ENCODE results near the gene KLK10. TPM values are rescaled to one million over a fixed set of nuclear protein-coding genes. Genes with fewer than 3 reads are reported as not detected.
A peak's percentile ranks its signal among the peaks of the same experiment; 100 is the strongest.

KLK10 gene, protein sequence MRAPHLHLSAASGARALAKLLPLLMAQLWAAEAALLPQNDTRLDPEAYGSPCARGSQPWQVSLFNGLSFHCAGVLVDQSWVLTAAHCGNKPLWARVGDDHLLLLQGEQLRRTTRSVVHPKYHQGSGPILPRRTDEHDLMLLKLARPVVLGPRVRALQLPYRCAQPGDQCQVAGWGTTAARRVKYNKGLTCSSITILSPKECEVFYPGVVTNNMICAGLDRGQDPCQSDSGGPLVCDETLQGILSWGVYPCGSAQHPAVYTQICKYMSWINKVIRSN
- 10 to 100 TPM in 3 of 6 donors, 1 to 10 TPM in 2, not detected in 1; 4.8 to 21.7 (median 18.6) TPM for total RNA-seq

DNA sequence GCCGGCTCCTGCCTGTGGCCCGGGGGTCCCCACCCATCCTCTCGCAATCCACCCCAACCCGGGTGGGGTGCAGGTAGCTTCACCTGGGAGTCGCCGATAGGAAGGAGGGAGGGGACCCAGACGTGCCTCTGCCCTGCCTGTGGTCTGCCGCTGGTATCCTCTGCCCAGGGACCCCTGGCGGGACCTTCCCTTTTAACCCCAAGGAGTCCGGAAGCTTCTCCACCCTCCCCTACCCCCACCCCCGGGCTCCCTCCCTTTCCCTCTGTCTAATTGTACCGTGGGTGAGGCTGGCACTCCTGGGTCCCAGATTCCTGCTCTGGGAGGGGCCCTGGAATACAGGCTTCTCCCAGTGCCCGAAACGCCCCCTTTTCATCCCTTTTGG lies at the start of gene KLK10:
KLK10 (minus strand) TSS at position 166 of the 382 bp plus-strand sequence. CDS start 579 bp downstream, outside the sequence.
- Histone ChIP-seq H3K27me3 (peaks cover 0 to 27% (median 12%) of the 10 kb centered on the region in 4 donors), H3K36me3 (no peaks in the 10 kb centered on the region), H3K9me3 (no peaks in the 10 kb centered on the region), H3K27ac (peak within 1 kb of the TSS; percentile 37 to 74 (median 53)), H3K4me3 (peak within 1 kb of the TSS; percentile 13 to 48 (median 34)), H3K4me1 (peaks cover 8 to 39% (median 20%) of the 10 kb centered on the region in 4 donors)
- no peak for ATAC-seq (ENCODE audit: low FRiP score in 2 of 2)
- peak in 1 of 2 donors; percentile 32 for DNase-seq
- 0 to 5% methylated on average over 3 to 10 of the region's 14 CpGs for WGBS, 2 donors
- TF ChIP-seq POLR2AphosphoS5 (IDR thresholded peaks at IDR 0.05) (no peak), EP300 (IDR thresholded peaks at IDR 0.05) (no peak), POLR2A (IDR thresholded peaks at IDR 0.05) (no peak)
- TF ChIP-seq, protein P1, sequence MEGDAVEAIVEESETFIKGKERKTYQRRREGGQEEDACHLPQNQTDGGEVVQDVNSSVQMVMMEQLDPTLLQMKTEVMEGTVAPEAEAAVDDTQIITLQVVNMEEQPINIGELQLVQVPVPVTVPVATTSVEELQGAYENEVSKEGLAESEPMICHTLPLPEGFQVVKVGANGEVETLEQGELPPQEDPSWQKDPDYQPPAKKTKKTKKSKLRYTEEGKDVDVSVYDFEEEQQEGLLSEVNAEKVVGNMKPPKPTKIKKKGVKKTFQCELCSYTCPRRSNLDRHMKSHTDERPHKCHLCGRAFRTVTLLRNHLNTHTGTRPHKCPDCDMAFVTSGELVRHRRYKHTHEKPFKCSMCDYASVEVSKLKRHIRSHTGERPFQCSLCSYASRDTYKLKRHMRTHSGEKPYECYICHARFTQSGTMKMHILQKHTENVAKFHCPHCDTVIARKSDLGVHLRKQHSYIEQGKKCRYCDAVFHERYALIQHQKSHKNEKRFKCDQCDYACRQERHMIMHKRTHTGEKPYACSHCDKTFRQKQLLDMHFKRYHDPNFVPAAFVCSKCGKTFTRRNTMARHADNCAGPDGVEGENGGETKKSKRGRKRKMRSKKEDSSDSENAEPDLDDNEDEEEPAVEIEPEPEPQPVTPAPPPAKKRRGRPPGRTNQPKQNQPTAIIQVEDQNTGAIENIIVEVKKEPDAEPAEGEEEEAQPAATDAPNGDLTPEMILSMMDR (IDR thresholded peaks at IDR 0.05), result no peak

DNA sequence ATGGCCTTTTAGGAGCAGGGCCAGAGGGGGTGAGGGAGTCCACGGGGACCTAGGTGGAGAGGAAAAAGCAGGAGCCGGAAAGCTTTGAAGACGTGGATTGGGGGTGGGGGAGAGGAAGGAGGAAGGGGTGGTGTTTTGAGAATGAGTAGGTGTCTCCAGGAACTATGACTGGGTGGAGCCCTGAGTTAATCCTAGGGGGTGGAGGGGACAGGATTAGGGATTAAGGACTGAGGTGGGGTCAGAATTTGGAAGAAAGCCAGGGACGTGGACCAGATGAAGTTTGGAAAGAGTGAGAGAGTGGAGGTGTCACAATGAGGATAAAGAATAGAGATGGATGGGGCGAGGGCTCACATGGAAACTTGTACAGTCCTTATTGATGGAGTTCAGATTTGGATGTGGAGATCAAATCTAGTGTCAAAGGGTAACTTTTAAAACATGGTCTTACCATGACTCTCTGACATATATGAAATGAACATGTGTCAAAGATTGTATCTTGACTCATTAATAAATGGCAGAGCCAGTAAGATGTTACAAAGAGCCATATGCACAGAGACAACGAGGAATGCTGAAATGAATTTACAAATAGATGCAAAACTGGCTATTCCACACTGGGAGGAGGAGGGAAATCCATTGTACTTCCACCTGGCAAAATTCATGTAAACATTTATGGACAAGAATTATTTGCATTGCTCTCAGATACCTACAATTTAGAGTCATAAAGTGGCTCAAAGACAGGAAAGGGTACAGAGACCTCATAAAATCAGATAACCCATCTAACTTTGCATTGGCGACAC lies 47.1 kb upstream of the KLK10 start:
- ATAC-seq (ENCODE audit: low FRiP score in 2 of 2), result no peak
- H3K27me3 ChIP-seq, result peaks cover 0 to 16% (median 6%) of the 10 kb centered on the region in 4 donors

DNA sequence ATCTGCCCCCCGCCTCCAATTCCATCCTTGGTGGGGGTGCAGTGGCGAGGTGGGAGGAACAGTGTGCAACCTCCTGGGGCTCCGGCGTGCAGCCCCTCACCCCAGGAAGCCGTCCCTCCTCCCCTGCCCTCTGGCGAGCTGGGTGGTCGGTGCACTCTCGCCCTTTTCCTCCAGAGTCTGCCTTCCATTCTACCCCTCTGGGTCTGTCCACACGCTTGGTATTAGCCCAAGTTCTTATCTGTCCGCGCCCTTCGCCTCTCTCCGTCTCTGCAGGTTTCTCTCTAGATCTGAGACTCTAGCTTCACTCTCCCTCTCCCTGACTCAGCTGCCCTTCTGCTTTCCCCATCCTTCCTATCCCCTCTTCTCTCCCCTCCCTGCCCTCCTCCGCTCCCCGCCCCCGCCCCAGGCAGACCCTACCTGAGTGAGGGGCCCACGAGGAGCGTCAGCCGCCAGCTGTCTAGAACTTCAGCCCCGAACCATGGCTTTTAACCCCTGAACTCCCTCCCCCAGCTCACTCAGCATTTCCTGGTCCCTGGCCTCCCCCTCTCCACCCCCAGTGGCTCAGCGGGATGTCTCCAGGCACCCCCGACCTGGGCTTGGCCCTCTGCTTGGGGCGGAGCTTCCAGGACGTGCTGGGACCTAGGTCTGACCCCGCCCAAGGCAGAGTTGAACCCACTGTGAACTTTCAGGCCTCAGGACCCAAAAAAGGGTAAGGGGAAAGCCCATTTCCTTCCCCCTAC lies 45.9 kb upstream of the KLK10 start:
- no peaks in the 10 kb centered on the region for H3K9me3 ChIP-seq
- H3K36me3 ChIP-seq, result no peaks in the 10 kb centered on the region
- no peak overlapping the region for H3K27ac ChIP-seq
- peak in 1 of 2 donors; percentile 19 for ATAC-seq (ENCODE audit: low FRiP score in 2 of 2)
- peaks cover 0 to 9% (median 4%) of the 10 kb centered on the region in 4 donors for H3K4me1 ChIP-seq
- WGBS, 2 donors, result 12 to 16% methylated on average over 17 to 24 of the region's 25 CpGs
- H3K27me3 ChIP-seq, result peaks cover 0 to 16% (median 6%) of the 10 kb centered on the region in 4 donors
- TF ChIP-seq POLR2AphosphoS5 (IDR thresholded peaks at IDR 0.05), result no peak
- TF ChIP-seq EP300 (IDR thresholded peaks at IDR 0.05), result no peak
- TF ChIP-seq POLR2A (IDR thresholded peaks at IDR 0.05), result no peak
- TF ChIP-seq, protein P1 (IDR thresholded peaks at IDR 0.05), result no peak
- peak overlapping the region in 3 of 4 donors; percentile 15 to 35 (median 21) for H3K4me3 ChIP-seq
- peak in 1 of 2 donors; percentile 33 for DNase-seq

More for the DNA sequence above, 47.1 kb upstream of the KLK10 start:
- no peak overlapping the region for H3K4me3 ChIP-seq
- no peaks in the 10 kb centered on the region for H3K36me3 ChIP-seq
- peaks cover 0 to 9% (median 4%) of the 10 kb centered on the region in 4 donors for H3K4me1 ChIP-seq
- 52 to 61% methylated on average over 7 of the region's 7 CpGs for WGBS, 2 donors
- no peak for TF ChIP-seq POLR2A (IDR thresholded peaks at IDR 0.05)
- TF ChIP-seq POLR2AphosphoS5 (IDR thresholded peaks at IDR 0.05), result no peak
- no peak for TF ChIP-seq EP300 (IDR thresholded peaks at IDR 0.05)
- TF ChIP-seq, protein P1 (IDR thresholded peaks at IDR 0.05), result no peak
- H3K27ac ChIP-seq, result no peak overlapping the region
- no peak for DNase-seq
- H3K9me3 ChIP-seq, result no peaks in the 10 kb centered on the region

DNA sequence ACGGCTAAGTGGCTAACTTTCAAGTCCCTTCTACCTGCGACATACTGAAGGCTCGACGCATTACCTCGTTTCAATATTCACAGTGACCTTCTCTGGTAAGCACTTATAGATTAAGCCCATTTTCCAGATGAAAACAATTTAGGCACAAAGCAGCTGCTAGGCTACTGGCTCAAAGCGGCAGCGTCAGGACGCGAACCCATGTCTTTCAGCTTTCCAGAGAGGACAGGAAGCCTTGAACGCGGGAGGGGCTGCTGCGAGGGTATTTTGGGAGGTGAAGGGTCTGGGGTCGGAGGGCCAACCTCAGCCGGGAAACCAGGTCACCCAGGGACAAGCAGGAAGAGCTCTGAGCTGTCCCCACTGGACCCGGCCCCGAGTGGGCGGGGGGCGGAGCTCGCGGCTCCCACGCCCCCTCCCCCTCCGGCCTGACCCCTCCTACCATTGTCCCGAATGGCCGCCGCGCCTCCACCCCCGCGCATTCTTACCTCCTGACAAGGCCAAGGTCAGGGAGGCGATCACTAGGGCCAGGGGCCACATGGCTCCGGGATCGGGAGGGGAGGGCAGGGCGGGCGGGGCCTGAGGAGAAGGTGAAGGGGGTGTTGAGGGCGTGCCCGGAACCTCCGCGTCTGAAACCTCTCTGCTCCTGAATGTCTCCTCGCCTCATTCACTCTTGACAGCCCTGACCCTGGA lies 45.2 kb upstream of the KLK10 start, which contains the start of gene KLK13:
KLK13 (minus strand) TSS at position 559 of the 687 bp plus-strand sequence; CDS start at position 534, 25 bp downstream.
- Histone ChIP-seq H3K4me1 (peaks cover 0 to 9% (median 4%) of the 10 kb centered on the region in 4 donors), H3K27me3 (peaks cover 0 to 16% (median 6%) of the 10 kb centered on the region in 4 donors), H3K27ac (no peak within 1 kb of the TSS), H3K36me3 (no peaks in the 10 kb centered on the region), H3K9me3 (no peaks in the 10 kb centered on the region), H3K4me3 (peak within 1 kb of the TSS in 3 of 4 donors; percentile 15 to 35 (median 21))
- TF ChIP-seq, protein P1 (IDR thresholded peaks at IDR 0.05), result no peak
- TF ChIP-seq EP300 (IDR thresholded peaks at IDR 0.05) (no peak), POLR2AphosphoS5 (IDR thresholded peaks at IDR 0.05) (no peak), POLR2A (IDR thresholded peaks at IDR 0.05) (no peak)
- peak in 1 of 2 donors; percentile 81 for DNase-seq
- 18 to 36% methylated on average over 14 to 24 of the region's 38 CpGs for WGBS, 2 donors
- peak in 1 of 2 donors; percentile 56 for ATAC-seq (ENCODE audit: low FRiP score in 2 of 2)

All from upper lobe of left lung (tissue), 6 donors.